Left lung (tissue), 10 donors: ENCODE data around the gene HOXA11. TPM values are rescaled to one million over a fixed set of nuclear protein-coding genes. Genes with fewer than 3 reads are reported as not detected.
A peak's percentile ranks its signal among the peaks of the same experiment; 100 is the strongest.

ENCODE experiments used
- ATAC-seq: fragments of 200-7000 bp; cut with Tn5 transposase; one replicate; pipeline ENCODE4 v1.9.1; 2020; ENCODE audit warnings: moderate library complexity
- DNase-seq, 4 donors: peaks; one replicate each; pipeline ENCODE4 v3.0.0-alpha.2; 2013 to 2020
- H3K27ac ChIP-seq, 2 donors: fragments of 200-600 bp; sonication (generic) in 1 of 2; one replicate each; pipeline versions ENCODE4 v1.5.0 to v1.8.0; 2020 to 2021
- H3K27me3 ChIP-seq, 2 donors: fragments of 200-600 bp; sonication (generic) in 1 of 2; one replicate each; pipeline versions ENCODE4 v1.5.0 to v1.8.0; 2020 to 2021
- H3K36me3 ChIP-seq, 2 donors: fragments of 200-600 bp; sonication (generic) in 1 of 2; one replicate each; pipeline versions ENCODE4 v1.5.0 to v1.8.0; 2020 to 2021
- H3K4me1 ChIP-seq, 2 donors: fragments of 200-600 bp; one replicate each; pipeline ENCODE4 v1.8.0; 2021
- H3K4me3 ChIP-seq, 2 donors: fragments of 200-600 bp; sonication (generic) in 1 of 2; one replicate each; pipeline versions ENCODE4 v1.5.0 to v1.8.0; 2020 to 2021; ENCODE audit warnings: mild to moderate bottlenecking in 1 of 2
- H3K9me3 ChIP-seq, 2 donors: fragments of 200-600 bp; sonication (generic) in 1 of 2; one replicate each; pipeline versions ENCODE4 v1.5.0 to v1.8.0; 2020 to 2021
- intact Hi-C, 2 donors: fragments of 100-400 bp; cut with DNase I; formaldehyde crosslinking; loops; one replicate each; pipeline versions ENCODE4 v1.11.2 to v1.14.2; 2022
- polyA plus RNA-seq, 6 donors: library from polyadenylated mRNA; unstranded; fragments of 120-200 nt; gene quantifications; one replicate each; pipeline ENCODE4 v1.2.1, GENCODE V29; 2013; ENCODE audit not compliant: insufficient read length in 6 of 6
- total RNA-seq, 2 donors: library from RNA; stranded (reverse); fragmentation: NEBNext Ultra II Directional; extraction: Animal tissue kit (Norgen Biotek cat#: 25700); gene quantifications; one replicate each; pipeline ENCODE4 v1.2.1, GENCODE V29; 2021
- TF ChIP-seq, protein P1 (sequence below), 2 donors: fragments of 200-600 bp; sonication (generic) in 1 of 2; IDR thresholded peaks; one replicate each; pipeline versions ENCODE4 v1.5.0 to v1.8.0; 2021; ENCODE audit warnings: antibody characterized with exemption in 2 of 2
- donor health status: DM: no; HTN: yes; CAD: no.
- donor health status: DM: no; HTN: no; CAD: no.

The HOXA11 gene
- total and polyA plus RNA-seq, 8 donors = 0.10 to 0.23 (median 0.13) TPM; not detected in 4

DNA sequence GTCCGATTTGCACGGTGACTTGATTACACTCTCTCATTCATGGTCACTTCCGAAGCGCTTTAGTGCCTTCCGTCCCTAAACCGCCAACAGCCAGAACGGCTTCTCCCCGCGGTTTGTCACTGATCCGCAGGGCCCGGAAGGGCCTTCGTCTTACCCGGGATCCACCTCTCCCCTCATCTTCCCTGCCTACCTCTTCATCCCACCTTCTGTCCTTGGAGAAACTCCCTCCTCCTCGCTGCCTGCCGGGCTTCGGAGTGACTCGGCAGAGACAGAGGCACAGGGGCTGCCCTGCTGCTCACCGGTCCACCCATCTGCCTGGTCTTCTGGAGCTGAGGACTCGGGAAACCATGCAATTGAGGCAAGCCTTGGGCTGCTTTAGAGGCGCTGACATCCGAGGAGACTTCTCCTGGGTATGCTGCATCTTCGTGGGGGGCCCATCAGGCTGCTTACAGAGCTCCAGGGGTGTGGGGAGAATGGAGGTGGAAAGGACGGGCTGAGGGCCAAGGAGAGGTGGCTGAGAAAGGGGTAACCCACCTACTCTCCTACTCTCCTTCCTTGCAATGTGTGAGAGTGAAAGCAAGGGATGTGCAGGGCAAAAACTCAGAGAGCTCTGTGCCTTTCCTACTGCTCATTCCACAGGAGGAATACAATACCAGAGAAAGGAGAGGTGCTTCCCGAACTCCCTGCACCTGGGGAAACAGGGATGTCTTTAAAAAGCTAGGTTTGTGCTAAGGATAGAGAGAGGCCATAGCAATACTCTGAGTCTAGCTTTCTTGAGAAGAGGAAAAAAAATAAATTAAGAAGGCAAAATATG lies 1.0 kb upstream of the HOXA11 start:
- H3K27ac ChIP-seq = no peak overlapping the region

DNA sequence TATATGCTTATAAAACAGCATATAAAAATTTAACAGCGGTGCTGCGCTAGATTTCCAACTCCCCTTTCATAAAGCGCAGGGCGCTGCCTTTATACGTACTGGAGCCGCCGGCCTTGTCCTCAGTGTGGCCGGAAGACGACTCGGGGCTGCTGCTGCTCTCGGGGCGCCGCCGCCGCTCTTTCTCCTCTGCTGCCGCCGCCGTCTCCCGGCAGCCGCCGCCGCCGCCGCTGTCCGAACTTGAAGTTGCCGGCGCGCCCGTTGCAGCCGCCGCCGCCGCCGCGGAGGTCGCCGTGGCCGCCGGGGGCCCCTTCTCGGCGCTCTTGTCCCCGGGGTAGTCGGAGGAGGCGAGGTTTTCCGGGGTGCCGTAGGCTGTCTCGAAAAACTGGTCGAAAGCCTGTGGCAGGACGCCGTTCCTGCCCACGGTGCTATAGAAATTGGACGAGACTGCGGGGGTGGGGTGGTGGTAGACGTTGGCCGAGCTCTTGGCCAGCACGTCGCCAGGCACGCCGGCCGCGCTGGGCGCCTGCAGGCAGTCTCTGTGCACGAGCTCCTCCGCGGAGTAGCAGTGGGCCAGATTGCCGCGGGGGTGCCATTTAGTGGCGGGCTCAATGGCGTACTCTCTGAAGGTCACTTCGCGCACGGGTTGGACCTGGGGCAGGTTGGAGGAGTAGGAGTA lies 557 bp downstream of the HOXA11 start:
- H3K4me3 ChIP-seq = peak overlapping the region; percentile 1 to 31

More for the DNA sequence above, 1.0 kb upstream of the HOXA11 start:
- TF ChIP-seq, protein P1, sequence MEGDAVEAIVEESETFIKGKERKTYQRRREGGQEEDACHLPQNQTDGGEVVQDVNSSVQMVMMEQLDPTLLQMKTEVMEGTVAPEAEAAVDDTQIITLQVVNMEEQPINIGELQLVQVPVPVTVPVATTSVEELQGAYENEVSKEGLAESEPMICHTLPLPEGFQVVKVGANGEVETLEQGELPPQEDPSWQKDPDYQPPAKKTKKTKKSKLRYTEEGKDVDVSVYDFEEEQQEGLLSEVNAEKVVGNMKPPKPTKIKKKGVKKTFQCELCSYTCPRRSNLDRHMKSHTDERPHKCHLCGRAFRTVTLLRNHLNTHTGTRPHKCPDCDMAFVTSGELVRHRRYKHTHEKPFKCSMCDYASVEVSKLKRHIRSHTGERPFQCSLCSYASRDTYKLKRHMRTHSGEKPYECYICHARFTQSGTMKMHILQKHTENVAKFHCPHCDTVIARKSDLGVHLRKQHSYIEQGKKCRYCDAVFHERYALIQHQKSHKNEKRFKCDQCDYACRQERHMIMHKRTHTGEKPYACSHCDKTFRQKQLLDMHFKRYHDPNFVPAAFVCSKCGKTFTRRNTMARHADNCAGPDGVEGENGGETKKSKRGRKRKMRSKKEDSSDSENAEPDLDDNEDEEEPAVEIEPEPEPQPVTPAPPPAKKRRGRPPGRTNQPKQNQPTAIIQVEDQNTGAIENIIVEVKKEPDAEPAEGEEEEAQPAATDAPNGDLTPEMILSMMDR (IDR thresholded peaks at IDR 0.05) = no peak
- Histone ChIP-seq H3K9me3 (no peaks in the 10 kb centered on the region), H3K27me3 (peaks cover 99 to 100% of the 10 kb centered on the region in 2 donors), H3K4me3 (no peak overlapping the region), H3K36me3 (no peaks in the 10 kb centered on the region), H3K4me1 (peaks cover 4 to 50% of the 10 kb centered on the region in 2 donors)
- intact Hi-C loops = no loop called here
- DNase-seq (peak in 2 of 4 donors; percentile 16 to 49), ATAC-seq (no peak)

DNA sequence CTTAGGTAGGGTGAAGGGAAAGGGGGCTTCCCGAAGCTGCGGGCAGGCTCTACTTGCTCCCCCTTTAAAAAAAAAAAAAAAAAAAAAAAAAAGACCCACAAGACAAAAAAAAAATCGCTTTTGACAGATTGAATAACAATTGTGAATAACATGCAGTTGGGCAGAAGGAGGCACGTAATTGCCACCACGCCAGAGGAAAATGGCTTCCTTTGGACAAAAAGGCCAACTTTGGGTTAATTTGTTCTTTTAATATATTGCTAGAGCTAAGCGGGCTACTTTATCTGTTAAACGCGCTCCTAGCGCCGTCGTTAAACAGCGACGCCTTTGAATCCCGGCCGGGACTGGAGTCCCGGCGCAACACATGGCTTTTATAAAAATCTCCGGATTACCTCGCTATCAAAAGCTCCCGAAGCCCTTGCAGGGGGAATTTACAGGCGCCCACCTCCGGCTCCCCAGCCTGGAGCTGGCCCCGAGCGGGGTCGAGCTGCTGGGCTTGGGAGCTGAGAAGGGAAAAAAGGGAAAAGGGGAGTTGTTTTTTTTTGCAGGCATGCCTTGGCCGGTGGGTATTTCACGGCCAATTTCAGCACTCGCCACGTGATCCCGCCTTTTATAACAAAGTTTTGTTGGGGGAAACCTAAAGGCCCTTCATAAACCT lies 1.2 kb downstream of the HOXA11 start:
- TF ChIP-seq, protein P1 (IDR thresholded peaks at IDR 0.05) = no peak
- intact Hi-C loops = no loop called here
- Histone ChIP-seq H3K9me3 (no peaks in the 10 kb centered on the region), H3K4me1 (peaks cover 12 to 55% of the 10 kb centered on the region in 2 donors), H3K27ac (no peak overlapping the region), H3K36me3 (no peaks in the 10 kb centered on the region), H3K4me3 (peak overlapping the region in 1 of 2 donors; percentile 31), H3K27me3 (peaks cover 99 to 100% of the 10 kb centered on the region in 2 donors)
- peak in 2 of 4 donors; percentile 24 to 34 for DNase-seq
- ATAC-seq = no peak

More for the DNA sequence above, 557 bp downstream of the HOXA11 start:
- DNase-seq (peak in 2 of 4 donors; percentile 31 to 85), ATAC-seq (no peak)
- intact Hi-C loops = no loop called here
- no peak overlapping the region for H3K27ac ChIP-seq
- peaks cover 12 to 57% of the 10 kb centered on the region in 2 donors for H3K4me1 ChIP-seq
- H3K9me3 ChIP-seq = no peaks in the 10 kb centered on the region
- H3K36me3 ChIP-seq = no peaks in the 10 kb centered on the region
- H3K27me3 ChIP-seq = peaks cover 99 to 100% of the 10 kb centered on the region in 2 donors
- TF ChIP-seq, protein P1 (IDR thresholded peaks at IDR 0.05) = no peak

DNA sequence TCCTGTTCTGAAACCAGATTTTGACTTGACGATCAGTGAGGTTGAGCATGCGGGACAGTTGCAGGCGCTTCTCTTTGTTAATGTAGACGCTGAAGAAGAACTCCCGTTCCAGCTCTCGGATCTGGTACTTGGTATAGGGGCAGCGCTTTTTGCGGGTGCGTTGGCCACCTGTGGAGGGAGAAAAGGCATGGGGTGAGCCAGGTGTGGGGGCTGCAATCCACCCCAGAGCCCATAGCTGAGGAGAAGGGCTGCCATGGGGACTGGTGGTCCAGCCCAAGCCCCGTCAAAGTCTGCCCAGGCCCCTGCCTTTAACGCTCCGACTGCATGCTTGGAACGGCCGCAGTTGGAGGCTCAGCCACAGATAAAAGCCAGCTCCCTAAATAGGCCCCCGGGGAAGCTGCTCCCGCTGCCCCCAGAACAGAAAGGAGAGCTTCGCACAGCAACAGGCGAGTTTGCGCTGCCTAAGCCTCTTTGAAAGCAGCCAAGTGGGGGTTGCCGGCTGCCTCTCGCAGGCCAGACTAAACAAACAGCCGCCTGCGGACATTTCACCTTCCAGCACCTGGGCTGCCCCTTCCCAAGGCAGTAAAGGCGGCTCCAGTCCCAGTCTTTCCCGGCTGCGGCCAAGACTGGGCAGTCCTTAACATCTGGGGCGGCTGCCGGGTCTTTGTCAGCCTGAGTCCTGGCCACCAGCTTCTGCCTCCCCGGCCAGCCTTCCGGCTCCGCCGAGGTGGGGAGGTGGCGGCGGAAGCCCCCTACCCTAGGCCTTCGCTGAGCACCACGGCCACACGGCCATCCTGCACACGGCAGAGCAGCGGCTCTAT lies 2.0 kb downstream of the HOXA11 start:
- Histone ChIP-seq H3K4me3 (no peak overlapping the region), H3K4me1 (peaks cover 12 to 48% of the 10 kb centered on the region in 2 donors), H3K27me3 (peaks cover 99 to 100% of the 10 kb centered on the region in 2 donors), H3K36me3 (no peaks in the 10 kb centered on the region), H3K9me3 (no peaks in the 10 kb centered on the region), H3K27ac (no peak overlapping the region)
- peak in 2 of 4 donors; percentile 30 to 61 for DNase-seq
- ATAC-seq = no peak
- intact Hi-C loops = no loop called here
- TF ChIP-seq, protein P1 (IDR thresholded peaks at IDR 0.05) = no peak
